Measurements from ENCODE around the gene RBCK1. TPM values are rescaled to one million over a fixed set of nuclear protein-coding genes. Genes with fewer than 3 reads are reported as not detected.

RBCK1 gene
- total and polyA plus RNA-seq, 3 donors from 2014 or later, result 77.8 to 93.7 (median 87.2) TPM

- DNase-seq, result no peak
- no peaks in the 10 kb centered on the region for H3K9me3 ChIP-seq
- no peaks in the 10 kb centered on the region for H3K27me3 ChIP-seq
- no peak overlapping the region for H3K27ac ChIP-seq
- 91 to 94% methylated on average over 7 of the region's 7 CpGs for WGBS, 2 donors
- TF ChIP-seq POLR2A (IDR thresholded peaks at IDR 0.05), result no peak
- TF ChIP-seq CTCF (IDR thresholded peaks at IDR 0.05), result no peak
- no peaks in the 10 kb centered on the region for H3K36me3 ChIP-seq (ENCODE audit: low read depth, missing control alignments)
- no peak overlapping the region for H3K4me3 ChIP-seq
- peaks cover 6% of the 10 kb centered on the region for H3K4me1 ChIP-seq
- intact Hi-C loops (cut with DNase I; ENCODE audit: low total_unique reads), result no loop called here
These were observed 59.7 kb downstream of the RBCK1 start for GRCh38 chr20:467755-468154.

- Histone ChIP-seq H3K36me3 (ENCODE audit: low read depth, missing control alignments) (no peaks in the 10 kb centered on the region), H3K4me1 (no peaks in the 10 kb centered on the region), H3K27me3 (no peaks in the 10 kb centered on the region), H3K9me3 (no peaks in the 10 kb centered on the region), H3K27ac (no peak overlapping the region), H3K4me3 (no peak overlapping the region)
- intact Hi-C loops (cut with DNase I; ENCODE audit: low total_unique reads), result no loop called here
- DNase-seq, result no peak
- TF ChIP-seq CTCF (IDR thresholded peaks at IDR 0.05) (no peak), POLR2A (IDR thresholded peaks at IDR 0.05) (no peak)
- WGBS, 2 donors, result 80 to 85% methylated on average over 8 of the region's 8 CpGs
These were observed 61.8 kb downstream of the RBCK1 start for GRCh38 chr20:469746-470490.

- H3K27ac ChIP-seq, result no peak overlapping the region
- WGBS, 2 donors, result 83 to 93% methylated on average over 9 of the region's 9 CpGs
- H3K4me3 ChIP-seq, result no peak overlapping the region
- H3K27me3 ChIP-seq, result no peaks in the 10 kb centered on the region
- no peaks in the 10 kb centered on the region for H3K4me1 ChIP-seq
- no peaks in the 10 kb centered on the region for H3K36me3 ChIP-seq (ENCODE audit: low read depth, missing control alignments)
- intact Hi-C loops (cut with DNase I; ENCODE audit: low total_unique reads), result no loop called here
- TF ChIP-seq CTCF (IDR thresholded peaks at IDR 0.05), result no peak
- TF ChIP-seq POLR2A (IDR thresholded peaks at IDR 0.05), result no peak
- H3K9me3 ChIP-seq, result no peaks in the 10 kb centered on the region
- DNase-seq, result no peak
These were observed 64.2 kb downstream of the RBCK1 start for GRCh38 chr20:472137-472846.

GRCh38 chr20:472889-473292, 64.8 kb downstream of the RBCK1 start:
- WGBS, 2 donors, result 90 to 100% methylated on average over 1 of the region's 1 CpG
- intact Hi-C loops (cut with DNase I; ENCODE audit: low total_unique reads), result no loop called here
- Histone ChIP-seq H3K27ac (no peak overlapping the region), H3K4me3 (no peak overlapping the region), H3K36me3 (ENCODE audit: low read depth, missing control alignments) (no peaks in the 10 kb centered on the region), H3K4me1 (no peaks in the 10 kb centered on the region), H3K9me3 (no peaks in the 10 kb centered on the region), H3K27me3 (no peaks in the 10 kb centered on the region)
- TF ChIP-seq POLR2A (IDR thresholded peaks at IDR 0.05), result no peak
- DNase-seq, result no peak

- Histone ChIP-seq H3K27me3 (no peaks in the 10 kb centered on the region), H3K36me3 (ENCODE audit: low read depth, missing control alignments) (no peaks in the 10 kb centered on the region)
These were observed 66.5 kb downstream of the RBCK1 start for GRCh38 chr20:474581-474980.

More at GRCh38 chr20:474581-474980, 66.5 kb downstream of the RBCK1 start:
- H3K9me3 ChIP-seq, result no peaks in the 10 kb centered on the region
- no peak overlapping the region for H3K4me3 ChIP-seq
- intact Hi-C loops (cut with DNase I; ENCODE audit: low total_unique reads), result no loop called here
- no peak for TF ChIP-seq POLR2A (IDR thresholded peaks at IDR 0.05)
- no peak for TF ChIP-seq CTCF (IDR thresholded peaks at IDR 0.05)
- WGBS, 2 donors, result 97 to 98% methylated on average over 2 of the region's 2 CpGs
- no peak overlapping the region for H3K27ac ChIP-seq
- no peak for DNase-seq
- H3K4me1 ChIP-seq, result no peaks in the 10 kb centered on the region

All from testis (tissue), 3 donors.